Osteoblast (primary cell): ENCODE data around the gene TBR1. TPM values are rescaled to one million over a fixed set of nuclear protein-coding genes. Genes with fewer than 3 reads are reported as not detected.

ENCODE experiments used
- DNase-seq: peaks from one replicate; pipeline ENCODE4 v3.0.0; 2011; ENCODE audit warnings: low spot score, mixed read lengths; ENCODE audit not compliant: insufficient read length; ENCODE audit errors: missing footprints
- H2AFZ ChIP-seq: 2 replicates; pipeline ENCODE4 v1.6.0; 2011; ENCODE audit warnings: mild to moderate bottlenecking, low read length
- H3K27ac ChIP-seq: 2 replicates; pipeline ENCODE4 v1.5.1; 2011; ENCODE audit warnings: mild to moderate bottlenecking, low read depth, low read length, moderate library complexity
- H3K27me3 ChIP-seq: 2 replicates; pipeline ENCODE4 v1.6.0; 2012; ENCODE audit warnings: mild to moderate bottlenecking, control low read depth, inconsistent platforms, low read length, moderate library complexity; ENCODE audit not compliant: insufficient read depth
- H3K36me3 ChIP-seq: 2 replicates; pipeline ENCODE4 v1.5.1; 2011; ENCODE audit warnings: mild to moderate bottlenecking, low read length, control low read depth, moderate library complexity; ENCODE audit not compliant: insufficient read depth
- H3K4me1 ChIP-seq: 2 replicates; pipeline ENCODE4 v1.5.1; 2011; ENCODE audit warnings: mild to moderate bottlenecking, low read length, control low read depth, moderate library complexity; ENCODE audit not compliant: insufficient read depth
- H3K4me2 ChIP-seq: 2 replicates; pipeline ENCODE4 v1.6.0; 2011; ENCODE audit warnings: mild to moderate bottlenecking, low read length; ENCODE audit not compliant: insufficient read depth
- H3K4me3 ChIP-seq: fragments of 200-600 bp; sonication (generic); 3 replicates; pipeline ENCODE4 v1.5.1; 2012; ENCODE audit warnings: mild to moderate bottlenecking, low read length, inconsistent platforms; ENCODE audit not compliant: insufficient read depth
- H3K79me2 ChIP-seq: 2 replicates; pipeline ENCODE4 v1.6.0; 2012; ENCODE audit warnings: mild to moderate bottlenecking, low read length, control low read depth, inconsistent platforms; ENCODE audit not compliant: insufficient read depth
- H3K9me3 ChIP-seq: 2 replicates; pipeline ENCODE4 v1.5.1; 2011; ENCODE audit warnings: low read depth, low read length, control low read depth
- H4K20me1 ChIP-seq: 2 replicates; pipeline ENCODE4 v1.6.0; 2012; ENCODE audit warnings: mild to moderate bottlenecking, low read length, control low read depth; ENCODE audit not compliant: insufficient read depth
- total RNA-seq: library from RNA; depleted of rRNA; stranded (reverse); fragments of >200 nt; gene quantifications from 2 replicates; pipeline ENCODE4 v1.2.3, GENCODE V29; 2012
- TF ChIP-seq, protein P1 (sequence below): IDR thresholded peaks from 2 replicates; pipeline ENCODE4 v1.5.1; 2011; ENCODE audit warnings: mild to moderate bottlenecking, low read depth, low read length, moderate library complexity; ENCODE audit errors: extremely low read depth

TBR1 gene
- total RNA-seq, 1 donor = not detected

DNA sequence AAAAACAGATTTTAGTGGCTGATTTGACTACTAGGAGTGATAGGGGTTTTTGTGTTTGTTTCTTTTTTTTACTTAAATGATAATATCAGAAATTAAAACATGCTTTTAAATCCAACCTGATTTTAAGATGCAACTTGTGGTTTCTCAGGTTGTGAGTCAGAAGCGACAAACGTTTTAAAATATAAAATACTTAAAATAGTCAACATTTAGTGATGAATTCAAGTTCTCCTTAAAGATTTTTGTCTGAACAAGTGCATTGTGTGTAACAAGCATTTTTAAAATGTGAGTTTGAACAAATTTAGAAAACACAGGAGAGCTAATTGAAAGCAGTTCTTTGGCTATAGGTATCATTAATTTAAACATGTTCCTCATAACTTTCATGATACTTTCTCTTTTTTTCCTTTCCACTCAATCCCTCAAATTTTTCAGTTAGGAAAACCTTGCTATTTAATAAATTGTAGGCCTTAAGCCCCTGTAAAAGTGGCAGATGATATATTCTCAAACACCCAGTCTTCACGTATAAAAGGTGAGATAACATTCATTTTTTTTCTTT lies 3.6 kb downstream of the TBR1 start:
- Histone ChIP-seq H3K9me3 (no peaks in the 10 kb centered on the region), H3K27me3 (peaks cover 99% of the 10 kb centered on the region), H3K36me3 (no peaks in the 10 kb centered on the region), H3K79me2 (no peaks in the 10 kb centered on the region), H3K4me2 (no peak overlapping the region), H3K27ac (no peak overlapping the region), H2AFZ (no peak overlapping the region), H4K20me1 (peaks cover 3% of the 10 kb centered on the region), H3K4me1 (peaks cover 5% of the 10 kb centered on the region), H3K4me3 (no peak overlapping the region)
- peak; percentile 21 for DNase-seq
- TF ChIP-seq, protein P1, sequence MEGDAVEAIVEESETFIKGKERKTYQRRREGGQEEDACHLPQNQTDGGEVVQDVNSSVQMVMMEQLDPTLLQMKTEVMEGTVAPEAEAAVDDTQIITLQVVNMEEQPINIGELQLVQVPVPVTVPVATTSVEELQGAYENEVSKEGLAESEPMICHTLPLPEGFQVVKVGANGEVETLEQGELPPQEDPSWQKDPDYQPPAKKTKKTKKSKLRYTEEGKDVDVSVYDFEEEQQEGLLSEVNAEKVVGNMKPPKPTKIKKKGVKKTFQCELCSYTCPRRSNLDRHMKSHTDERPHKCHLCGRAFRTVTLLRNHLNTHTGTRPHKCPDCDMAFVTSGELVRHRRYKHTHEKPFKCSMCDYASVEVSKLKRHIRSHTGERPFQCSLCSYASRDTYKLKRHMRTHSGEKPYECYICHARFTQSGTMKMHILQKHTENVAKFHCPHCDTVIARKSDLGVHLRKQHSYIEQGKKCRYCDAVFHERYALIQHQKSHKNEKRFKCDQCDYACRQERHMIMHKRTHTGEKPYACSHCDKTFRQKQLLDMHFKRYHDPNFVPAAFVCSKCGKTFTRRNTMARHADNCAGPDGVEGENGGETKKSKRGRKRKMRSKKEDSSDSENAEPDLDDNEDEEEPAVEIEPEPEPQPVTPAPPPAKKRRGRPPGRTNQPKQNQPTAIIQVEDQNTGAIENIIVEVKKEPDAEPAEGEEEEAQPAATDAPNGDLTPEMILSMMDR = no peak

DNA sequence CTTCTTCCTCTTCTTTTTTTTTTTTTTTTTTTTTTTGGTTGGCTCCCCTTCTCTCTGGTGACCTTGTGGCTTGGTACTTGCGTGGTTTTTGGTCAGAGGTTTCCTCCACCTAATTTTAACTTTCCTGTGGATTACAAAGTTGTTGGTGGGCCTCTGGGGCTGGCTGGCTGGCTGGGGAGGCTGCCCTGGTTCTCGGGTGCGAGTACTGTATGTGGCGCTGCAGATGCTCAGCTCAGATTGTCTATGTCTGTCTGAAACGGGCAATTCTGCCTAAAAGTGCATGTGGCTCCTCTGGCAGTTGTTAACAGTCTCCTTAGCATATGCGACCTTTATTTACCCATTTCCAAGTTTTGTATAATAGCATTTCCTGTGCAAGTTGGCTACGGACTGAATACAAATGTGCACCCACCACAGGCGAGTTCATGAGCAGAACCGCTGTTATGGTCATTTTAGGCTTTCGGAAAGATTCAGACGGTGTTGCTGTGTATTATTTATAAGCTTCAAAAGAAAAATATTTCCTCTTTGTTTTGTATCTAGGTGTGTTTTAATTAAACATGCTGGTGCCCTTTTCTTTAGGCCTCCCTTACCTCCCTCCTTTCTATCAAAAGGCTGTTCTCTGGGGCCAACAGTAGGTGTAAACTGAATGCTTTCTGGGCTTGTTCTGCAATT lies 4.4 kb downstream of the TBR1 start:
- TF ChIP-seq, protein P1 = no peak
- Histone ChIP-seq H3K27ac (no peak overlapping the region), H3K79me2 (no peaks in the 10 kb centered on the region), H3K4me2 (no peak overlapping the region), H3K36me3 (no peaks in the 10 kb centered on the region), H3K9me3 (no peaks in the 10 kb centered on the region), H3K4me1 (no peaks in the 10 kb centered on the region), H2AFZ (no peak overlapping the region), H3K27me3 (peaks cover 99% of the 10 kb centered on the region), H4K20me1 (peaks cover 3% of the 10 kb centered on the region), H3K4me3 (no peak overlapping the region)
- peak; percentile 52 for DNase-seq

DNA sequence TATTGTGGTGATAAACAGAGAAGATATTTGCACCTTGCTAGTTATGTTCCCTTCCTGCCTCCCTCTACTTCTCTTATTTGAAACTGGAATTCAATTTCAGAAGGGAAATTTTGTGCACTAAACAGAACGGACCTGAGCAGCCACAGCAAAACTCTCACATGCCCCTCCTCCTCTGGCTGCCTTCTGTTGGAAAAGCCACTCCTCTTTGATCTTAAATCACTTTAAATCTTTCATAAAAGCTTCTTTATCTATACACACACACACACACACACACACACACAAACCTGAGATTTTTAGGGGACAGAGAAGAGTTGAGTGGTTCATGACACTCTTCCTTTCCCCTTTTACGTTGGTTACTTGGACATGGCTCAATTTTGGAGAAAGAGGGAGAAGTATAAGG lies 5.6 kb downstream of the TBR1 start:
- no peak for DNase-seq
- Histone ChIP-seq H4K20me1 (peaks cover 3% of the 10 kb centered on the region), H3K4me3 (no peak overlapping the region), H3K27me3 (peaks cover 99% of the 10 kb centered on the region), H3K4me1 (no peaks in the 10 kb centered on the region), H3K9me3 (no peaks in the 10 kb centered on the region), H3K36me3 (no peaks in the 10 kb centered on the region), H3K79me2 (no peaks in the 10 kb centered on the region), H3K27ac (no peak overlapping the region), H2AFZ (no peak overlapping the region), H3K4me2 (no peak overlapping the region)
- TF ChIP-seq, protein P1 = no peak

DNA sequence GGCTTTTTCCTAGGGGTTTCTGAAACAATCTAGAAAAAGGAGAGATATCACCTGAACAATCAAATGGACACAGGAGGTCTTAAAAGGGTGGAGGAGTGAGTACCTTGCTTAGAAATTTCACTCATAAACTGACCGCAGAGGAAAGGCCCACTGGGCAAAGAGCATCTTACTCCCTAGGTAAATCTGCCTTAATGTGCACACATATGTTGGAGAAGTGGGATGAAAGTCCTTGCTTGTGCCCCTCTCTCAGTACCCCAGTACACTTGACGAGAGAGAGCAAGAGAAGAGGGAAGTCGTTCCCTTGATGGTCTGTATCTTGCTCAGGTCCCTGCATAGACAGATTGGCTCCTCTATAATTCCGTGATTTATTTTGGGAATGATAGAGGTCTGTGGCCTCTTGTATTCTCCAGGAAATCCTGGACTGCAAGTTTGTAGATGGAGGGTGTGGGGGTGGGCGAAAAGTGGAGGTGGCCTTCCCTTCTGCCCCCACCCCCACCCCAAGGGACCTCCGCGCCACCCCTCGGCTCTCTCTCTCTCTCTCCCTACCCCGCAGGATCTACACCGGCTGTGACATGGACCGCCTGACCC lies 6.8 kb downstream of the TBR1 start:
- no peaks in the 10 kb centered on the region for H4K20me1 ChIP-seq
- H3K27ac ChIP-seq = no peak overlapping the region
- TF ChIP-seq, protein P1 = no peak
- H3K4me2 ChIP-seq = no peak overlapping the region
- no peak for DNase-seq
- no peaks in the 10 kb centered on the region for H3K36me3 ChIP-seq
- H3K79me2 ChIP-seq = no peaks in the 10 kb centered on the region
- no peak overlapping the region for H2AFZ ChIP-seq
- H3K4me1 ChIP-seq = no peaks in the 10 kb centered on the region
- H3K4me3 ChIP-seq = no peak overlapping the region
- H3K27me3 ChIP-seq = peaks cover 99% of the 10 kb centered on the region
- no peaks in the 10 kb centered on the region for H3K9me3 ChIP-seq
